Breast epithelium (tissue), 4 donors: ENCODE measurements around the gene HYDIN. TPM values are rescaled to one million over a fixed set of nuclear protein-coding genes. Genes with fewer than 3 reads are reported as not detected.

Experiments
- DNase-seq, 2 donors: peaks; one replicate each; pipeline ENCODE4 v3.0.0-alpha.2; 2019; ENCODE audit warnings: low spot score in 2 of 2
- H3K27ac ChIP-seq, 2 donors: fragments of 200-600 bp; sonication (generic) in 1 of 2; one replicate each; pipeline ENCODE4 v1.5.1; 2016 to 2019; ENCODE audit warnings: mild to moderate bottlenecking in 1 of 2
- H3K27me3 ChIP-seq, 2 donors: fragments of 200-600 bp; sonication (generic) in 1 of 2; one replicate each; pipeline versions ENCODE4 v1.5.1 to v1.6.0; 2017 to 2019; ENCODE audit warnings: control low read depth in 1 of 2, mild to moderate bottlenecking in 1 of 2
- H3K36me3 ChIP-seq: fragments of 200-600 bp; one replicate; pipeline ENCODE4 v1.5.1; 2019
- H3K4me1 ChIP-seq, 2 donors: fragments of 200-600 bp; sonication (generic); one replicate each; pipeline ENCODE4 v1.5.1; 2016 to 2019; ENCODE audit warnings: control low read depth in 1 of 2
- H3K4me3 ChIP-seq, 3 donors: fragments of 200-600 bp; sonication (generic); 1 replicate in 2 of 3; 2 replicates in 1 of 3; pipeline ENCODE4 v1.5.1; 2016 to 2019; ENCODE audit warnings: mild to moderate bottlenecking in 3 of 3, moderate library complexity in 2 of 3
- H3K9me3 ChIP-seq, 2 donors: fragments of 200-600 bp; sonication (generic) in 1 of 2; one replicate each; pipeline ENCODE4 v1.5.1; 2016 to 2019; ENCODE audit warnings: control low read depth in 1 of 2
- POLR2A ChIP-seq: fragments of 450-650 bp; IDR thresholded peaks from one replicate; pipeline ENCODE4 v1.6.1; 2016; ENCODE audit warnings: antibody characterized with exemption, mild to moderate bottlenecking, moderate library complexity
- POLR2AphosphoS5 ChIP-seq, 3 donors: sonication (generic); formaldehyde crosslinking; IDR thresholded peaks; one replicate each; pipeline ENCODE4 v1.6.1; 2017; ENCODE audit warnings: antibody characterized with exemption in 3 of 3
- intact Hi-C: fragments of 100-400 bp; cut with DNase I; formaldehyde crosslinking; loops from one replicate; pipeline ENCODE4 v1.15.1; 2023; ENCODE audit warnings: low total_unique reads
- total RNA-seq, 3 donors: library from RNA; depleted of rRNA; stranded (reverse); fragments of >200 nt; gene quantifications; one replicate each; pipeline ENCODE4 v1.1.0, GENCODE V29; 2016
- TF ChIP-seq, protein P1 (sequence below), 3 donors: fragments of 450-650 bp; IDR thresholded peaks; one replicate each; pipeline ENCODE4 v1.5.1; 2016 to 2017; ENCODE audit warnings: antibody characterized with exemption in 3 of 3, mild to moderate bottlenecking in 3 of 3, moderate library complexity in 3 of 3

The HYDIN gene
- total RNA-seq, 3 donors from 2014 or later = 0.96 to 9.4 (median 4.9) TPM

DNA sequence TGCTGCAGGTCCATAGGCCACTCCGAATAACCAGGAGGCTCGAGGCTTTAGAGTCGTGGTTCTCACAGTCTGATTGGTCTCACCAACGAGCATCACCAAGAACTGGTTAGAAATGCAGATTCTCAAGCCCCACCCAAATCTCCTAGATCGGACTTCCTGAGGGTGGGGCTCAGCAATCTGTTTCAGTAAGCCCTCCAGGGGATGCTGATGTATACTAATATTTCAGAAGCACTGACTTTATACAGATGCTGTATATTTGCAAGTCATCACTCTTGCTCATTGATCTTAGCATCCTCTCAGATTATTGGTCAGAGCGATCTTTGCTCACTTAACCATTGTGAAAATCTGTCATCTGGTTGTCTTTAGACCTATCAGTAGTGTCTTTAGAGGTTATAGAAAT, 425.1 kb downstream of the HYDIN start:
- no peak for TF ChIP-seq POLR2AphosphoS5 (IDR thresholded peaks at IDR 0.05)
- no peak for TF ChIP-seq POLR2A
- TF ChIP-seq, protein P1, sequence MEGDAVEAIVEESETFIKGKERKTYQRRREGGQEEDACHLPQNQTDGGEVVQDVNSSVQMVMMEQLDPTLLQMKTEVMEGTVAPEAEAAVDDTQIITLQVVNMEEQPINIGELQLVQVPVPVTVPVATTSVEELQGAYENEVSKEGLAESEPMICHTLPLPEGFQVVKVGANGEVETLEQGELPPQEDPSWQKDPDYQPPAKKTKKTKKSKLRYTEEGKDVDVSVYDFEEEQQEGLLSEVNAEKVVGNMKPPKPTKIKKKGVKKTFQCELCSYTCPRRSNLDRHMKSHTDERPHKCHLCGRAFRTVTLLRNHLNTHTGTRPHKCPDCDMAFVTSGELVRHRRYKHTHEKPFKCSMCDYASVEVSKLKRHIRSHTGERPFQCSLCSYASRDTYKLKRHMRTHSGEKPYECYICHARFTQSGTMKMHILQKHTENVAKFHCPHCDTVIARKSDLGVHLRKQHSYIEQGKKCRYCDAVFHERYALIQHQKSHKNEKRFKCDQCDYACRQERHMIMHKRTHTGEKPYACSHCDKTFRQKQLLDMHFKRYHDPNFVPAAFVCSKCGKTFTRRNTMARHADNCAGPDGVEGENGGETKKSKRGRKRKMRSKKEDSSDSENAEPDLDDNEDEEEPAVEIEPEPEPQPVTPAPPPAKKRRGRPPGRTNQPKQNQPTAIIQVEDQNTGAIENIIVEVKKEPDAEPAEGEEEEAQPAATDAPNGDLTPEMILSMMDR (IDR thresholded peaks at IDR 0.05) = no peak
- Histone ChIP-seq H3K36me3 (no peaks in the 10 kb centered on the region), H3K9me3 (no peaks in the 10 kb centered on the region), H3K27ac (no peak overlapping the region), H3K4me1 (peaks cover 0 to under 1% of the 10 kb centered on the region in 2 donors), H3K27me3 (no peaks in the 10 kb centered on the region), H3K4me3 (no peak overlapping the region)
- DNase-seq = no peak
- intact Hi-C loops = no loop called here

DNA sequence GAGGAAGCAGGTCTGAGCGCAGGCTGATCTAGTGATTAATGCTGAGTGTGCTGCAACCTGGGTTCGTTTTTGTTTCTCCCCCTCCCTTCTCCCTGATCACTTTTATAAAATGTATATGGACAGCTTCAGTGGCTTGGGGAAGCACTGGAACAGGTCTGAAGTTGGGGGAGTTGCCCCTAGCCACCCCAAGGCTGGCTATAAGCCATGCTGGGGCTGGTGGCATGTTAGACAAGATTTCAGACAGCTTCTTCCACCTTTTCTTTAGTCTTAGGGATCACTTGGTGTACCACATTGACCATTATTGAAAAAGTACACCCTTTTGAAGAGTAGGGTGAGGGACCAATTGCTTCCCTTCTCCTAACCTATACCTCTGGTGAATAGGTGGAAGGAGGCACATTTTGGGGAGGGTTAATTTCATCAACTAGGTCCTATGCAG, 425.8 kb downstream of the HYDIN start:
- H3K9me3 ChIP-seq = no peaks in the 10 kb centered on the region
- no peaks in the 10 kb centered on the region for H3K36me3 ChIP-seq
- H3K4me1 ChIP-seq = peaks cover 0 to 7% of the 10 kb centered on the region in 2 donors
- DNase-seq = no peak
- intact Hi-C loops = no loop called here
- no peak overlapping the region for H3K4me3 ChIP-seq
- H3K27me3 ChIP-seq = no peaks in the 10 kb centered on the region
- TF ChIP-seq POLR2AphosphoS5 (IDR thresholded peaks at IDR 0.05) (no peak), POLR2A (no peak)
- TF ChIP-seq, protein P1 (IDR thresholded peaks at IDR 0.05) = no peak
- H3K27ac ChIP-seq = no peak overlapping the region

DNA sequence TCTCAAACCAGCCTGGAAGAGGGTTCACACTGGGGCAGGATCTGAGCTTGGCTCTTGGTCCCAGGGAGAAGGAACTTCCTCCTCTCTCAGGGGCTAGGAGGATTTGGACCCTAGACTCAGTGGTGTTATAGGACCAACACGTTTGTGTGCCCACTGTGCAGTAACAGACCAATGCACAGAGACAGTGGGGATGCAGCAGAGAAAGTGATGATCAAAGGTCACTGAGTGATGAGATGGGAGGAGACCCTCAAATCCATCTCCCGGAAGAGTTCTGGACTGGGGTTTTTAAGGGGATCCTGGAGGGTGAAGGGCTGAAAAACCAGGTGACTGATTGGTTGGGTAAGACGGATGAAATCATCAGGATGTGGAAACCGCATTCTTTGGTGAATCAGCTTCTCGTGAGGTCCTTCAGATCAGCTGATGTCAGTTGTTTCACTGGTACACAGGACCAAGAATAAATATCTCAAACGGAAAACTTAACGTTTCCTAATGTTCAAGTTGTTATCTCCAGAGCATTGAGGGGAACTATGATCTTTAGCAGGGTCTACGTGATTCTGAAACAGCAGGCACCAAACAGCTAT, 426.3 kb downstream of the HYDIN start:
- Histone ChIP-seq H3K9me3 (no peaks in the 10 kb centered on the region), H3K4me1 (peaks cover 0 to 8% of the 10 kb centered on the region in 2 donors)

GRCh38 chr16:70803319-70803718, 427.2 kb downstream of the HYDIN start:
- Histone ChIP-seq H3K9me3 (no peaks in the 10 kb centered on the region), H3K4me3 (no peak overlapping the region), H3K4me1 (peaks cover 0 to 8% of the 10 kb centered on the region in 2 donors), H3K27ac (no peak overlapping the region), H3K27me3 (no peaks in the 10 kb centered on the region), H3K36me3 (no peaks in the 10 kb centered on the region)
- TF ChIP-seq POLR2AphosphoS5 (IDR thresholded peaks at IDR 0.05) (no peak), POLR2A (no peak)
- TF ChIP-seq, protein P1 (IDR thresholded peaks at IDR 0.05) = no peak
- intact Hi-C loops = no loop called here
- DNase-seq = no peak

More for the DNA sequence above, 426.3 kb downstream of the HYDIN start:
- Histone ChIP-seq H3K27me3 (no peaks in the 10 kb centered on the region), H3K27ac (no peak overlapping the region), H3K36me3 (no peaks in the 10 kb centered on the region), H3K4me3 (no peak overlapping the region)
- no peak for TF ChIP-seq POLR2AphosphoS5 (IDR thresholded peaks at IDR 0.05)
- TF ChIP-seq POLR2A = no peak
- TF ChIP-seq, protein P1 (IDR thresholded peaks at IDR 0.05) = no peak
- DNase-seq = no peak
- intact Hi-C loops = no loop called here

- no peaks in the 10 kb centered on the region for H3K36me3 ChIP-seq
- peak overlapping the region in 2 of 3 donors; percentile 94 to 99 for H3K4me3 ChIP-seq
- intact Hi-C loops = no loop called here
- TF ChIP-seq POLR2AphosphoS5 (IDR thresholded peaks at IDR 0.05) (no peak), POLR2A (no peak)
- TF ChIP-seq, protein P1 (IDR thresholded peaks at IDR 0.05) = no peak
- H3K27ac ChIP-seq = peak overlapping the region in 1 of 2 donors; percentile 66
- H3K9me3 ChIP-seq = no peaks in the 10 kb centered on the region
- H3K4me1 ChIP-seq = peaks cover 0 to 8% of the 10 kb centered on the region in 2 donors
- no peaks in the 10 kb centered on the region for H3K27me3 ChIP-seq
- DNase-seq = no peak
Observed at GRCh38 chr16:70801611-70802010, 428.9 kb downstream of the HYDIN start.
